IMR-90 (cell line): Measurements from ENCODE around the gene TMEM190. TPM values are rescaled to one million over a fixed set of nuclear protein-coding genes. Genes with fewer than 3 reads are reported as not detected.

Experiments
- ATAC-seq: fragments of 200-7000 bp; cut with Tn5 transposase; 2 replicates; pipeline ENCODE4 v1.9.1; 2020; ENCODE audit warnings: low read depth, mild to moderate bottlenecking, moderate library complexity
- BruUV-seq: library from RNA; stranded (reverse); fragments of 400-500 nt; replicated peaks from 2 replicates; lab custom pipeline; 2021; lab: Mats Ljungman, UMichigan
- CTCF ChIA-PET: fragments of 300-600 bp; formaldehyde crosslinking; extraction: SDS; loops from one replicate; lab custom pipeline; 2021; ENCODE audit warnings: antibody characterized with exemption; lab: Yijun Ruan, JAX
- POLR2A ChIA-PET: fragments of 300-600 bp; sonication (Branson Sonifier 250); formaldehyde crosslinking; loops from one replicate; lab custom pipeline; 2022; ENCODE audit warnings: antibody characterized with exemption; ENCODE audit not compliant: unreplicated experiment; lab: Charles Lee
- DNase-seq: peaks from one replicate; pipeline ENCODE4 v3.0.0; 2013
- H2AFZ ChIP-seq: replicated peaks from 2 replicates; pipeline ENCODE3; 2013; ENCODE audit warnings: low read length, mild to moderate bottlenecking; ENCODE audit not compliant: poor library complexity
- H2AK5ac ChIP-seq: 2 replicates; pipeline ENCODE4 v1.6.1; 2013; ENCODE audit warnings: low read depth, low read length, inconsistent platforms
- H2AK9ac ChIP-seq: replicated peaks from 2 replicates; pipeline ENCODE3; 2013; ENCODE audit warnings: mild to moderate bottlenecking, low read depth, low read length, moderate library complexity; ENCODE audit not compliant: poor library complexity
- H2BK120ac ChIP-seq: 2 replicates; pipeline ENCODE4 v1.6.1; 2013; ENCODE audit warnings: low read depth, low read length, inconsistent platforms
- H2BK15ac ChIP-seq: 3 replicates; pipeline ENCODE4 v1.6.1; 2013; ENCODE audit warnings: low read depth, low read length, inconsistent platforms
- H2BK20ac ChIP-seq: 2 replicates; pipeline ENCODE4 v1.6.1; 2013; ENCODE audit warnings: low read depth, mild to moderate bottlenecking, inconsistent platforms, low read length, moderate library complexity
- H2BK5ac ChIP-seq: 2 replicates; pipeline ENCODE4 v1.6.1; 2013; ENCODE audit warnings: mild to moderate bottlenecking, low read depth, low read length, inconsistent platforms; ENCODE audit not compliant: poor library complexity, severe bottlenecking
- H3K14ac ChIP-seq: replicated peaks from 2 replicates; pipeline ENCODE4 v1.6.1; 2013; ENCODE audit warnings: low read depth, low read length, inconsistent platforms
- H3K18ac ChIP-seq: 2 replicates; pipeline ENCODE4 v1.6.1; 2013; ENCODE audit warnings: low read depth, low read length, control low read depth
- H3K23ac ChIP-seq: 2 replicates; pipeline ENCODE4 v1.6.1; 2013; ENCODE audit warnings: low read depth, low read length, inconsistent platforms
- H3K27ac ChIP-seq: 2 replicates; pipeline ENCODE4 v1.5.1; 2013; ENCODE audit warnings: mild to moderate bottlenecking, control low read depth, low read length; ENCODE audit not compliant: insufficient read depth
- H3K27me3 ChIP-seq: 2 replicates; pipeline ENCODE4 v1.6.1; 2013; ENCODE audit warnings: low read length; ENCODE audit not compliant: control insufficient read depth, insufficient read depth
- H3K36me3 ChIP-seq: 2 replicates; pipeline ENCODE4 v1.6.1; 2013; ENCODE audit warnings: low read length, mixed read lengths; ENCODE audit not compliant: control insufficient read depth, insufficient read depth
- H3K4ac ChIP-seq: 2 replicates; pipeline ENCODE4 v1.6.1; 2013; ENCODE audit warnings: low read depth, low read length, inconsistent platforms
- H3K4me1 ChIP-seq: 2 replicates; pipeline ENCODE4 v1.6.1; 2013; ENCODE audit warnings: low read length, mixed read lengths; ENCODE audit not compliant: control insufficient read depth, insufficient read depth
- H3K4me2 ChIP-seq: 2 replicates; pipeline ENCODE4 v1.6.1; 2013; ENCODE audit warnings: low read depth, mild to moderate bottlenecking, control low read depth, low read length, moderate library complexity
- H3K4me3 ChIP-seq: 2 replicates; pipeline ENCODE4 v1.5.1; 2013; ENCODE audit warnings: low read depth, mild to moderate bottlenecking, control low read depth, low read length, moderate library complexity; ENCODE audit not compliant: insufficient read depth
- H3K56ac ChIP-seq: 2 replicates; pipeline ENCODE4 v1.6.1; 2013; ENCODE audit warnings: low read length, inconsistent platforms; ENCODE audit not compliant: insufficient read depth; ENCODE audit errors: extremely low read depth
- H3K79me1 ChIP-seq, 2 experiments: 2 replicates each; pipeline ENCODE4 v1.6.1; 2013; ENCODE audit warnings: low read length in 2 of 2, inconsistent platforms in 1 of 2, low read depth in 1 of 2
- H3K9ac ChIP-seq: 2 replicates; pipeline ENCODE4 v1.6.1; 2013; ENCODE audit warnings: low read depth, low read length, control low read depth
- H3K9me1 ChIP-seq: 2 replicates; pipeline ENCODE4 v1.6.1; 2013; ENCODE audit warnings: low read length, inconsistent platforms; ENCODE audit not compliant: insufficient read depth
- H3K9me3 ChIP-seq: 2 replicates; pipeline ENCODE4 v1.6.1; 2013; ENCODE audit warnings: low read length; ENCODE audit not compliant: control insufficient read depth, insufficient read depth
- H4K20me1 ChIP-seq: 2 replicates; pipeline ENCODE4 v1.6.1; 2013; ENCODE audit warnings: low read length, inconsistent platforms; ENCODE audit not compliant: insufficient read depth
- H4K5ac ChIP-seq: 2 replicates; pipeline ENCODE4 v1.6.1; 2013; ENCODE audit warnings: mild to moderate bottlenecking, low read depth, low read length, control low read depth
- H4K8ac ChIP-seq, 2 experiments: 2 replicates each; pipeline ENCODE4 v1.6.1; 2013; ENCODE audit warnings: low read depth in 2 of 2, low read length in 2 of 2, control low read depth in 1 of 2, inconsistent platforms in 1 of 2
- H4K91ac ChIP-seq: 2 replicates; pipeline ENCODE4 v1.6.1; 2013; ENCODE audit warnings: low read depth, low read length, inconsistent platforms; ENCODE audit not compliant: insufficient read depth
- BHLHE40 ChIP-seq: fragments of 150-350 bp; IDR thresholded peaks from 2 replicates; pipeline ENCODE4 v1.6.1; 2016; ENCODE audit warnings: mild to moderate bottlenecking, low read depth, low read length
- CEBPB ChIP-seq: IDR thresholded peaks from 2 replicates; pipeline ENCODE4 v1.6.1; 2012; ENCODE audit warnings: low read depth, low read length, improper control_type of control experiment
- ELK1 ChIP-seq: fragments of 150-350 bp; IDR thresholded peaks from 2 replicates; pipeline ENCODE4 v1.6.1; 2016; ENCODE audit warnings: low read depth, mild to moderate bottlenecking, low read length, moderate library complexity, borderline replicate concordance
- MAFK ChIP-seq: IDR thresholded peaks from 2 replicates; pipeline ENCODE4 v1.6.1; 2012; ENCODE audit warnings: low read depth, low read length, improper control_type of control experiment
- MAZ ChIP-seq: IDR thresholded peaks from 2 replicates; pipeline ENCODE4 v1.6.1; 2012; ENCODE audit warnings: low read depth, mild to moderate bottlenecking, low read length, improper control_type of control experiment, moderate library complexity, borderline replicate concordance
- NFE2L2 ChIP-seq: fragments of 150-350 bp; IDR thresholded peaks from 2 replicates; pipeline ENCODE4 v1.6.1; 2016; ENCODE audit warnings: low read depth, mild to moderate bottlenecking, low read length
- POLR2A ChIP-seq: IDR thresholded peaks from 2 replicates; pipeline ENCODE4 v1.6.1; 2012; ENCODE audit warnings: mild to moderate bottlenecking, low read depth, low read length
- RAD21 ChIP-seq: IDR thresholded peaks from 2 replicates; pipeline ENCODE4 v1.6.1; 2012; ENCODE audit warnings: low read length, improper control_type of control experiment
- RFX5 ChIP-seq: IDR thresholded peaks from 2 replicates; pipeline ENCODE4 v1.8.0; 2012; ENCODE audit warnings: low read depth, mild to moderate bottlenecking, low read length, moderate library complexity
- USF2 ChIP-seq: fragments of 150-350 bp; IDR thresholded peaks from 2 replicates; pipeline ENCODE4 v1.6.1; 2017; ENCODE audit warnings: mild to moderate bottlenecking, antibody characterized with exemption, low read length, low read depth
- WGBS, 2 experiments: methylation state at CpG; one replicate each; pipeline versions ENCODE4 v1.1.5 to v1.1.7; 2013; ENCODE audit warnings: missing lambda C conversion rate in 2 of 2; ENCODE audit not compliant: insufficient read length in 1 of 2; ENCODE audit errors: extremely low coverage in 2 of 2; 5-methylcytosine and 5-hydroxymethylcytosine counted together
- dilution Hi-C: fragments of 300-500 bp; cut with HindIII; formaldehyde crosslinking; loops from one replicate; pipeline ENCODE4 v1.14.3; 2018; ENCODE audit warnings: low sequenced_read_pairs; ENCODE audit not compliant: unreplicated experiment
- in situ Hi-C: fragments of 300-500 bp; cut with MboI; formaldehyde crosslinking; loops from 3 replicates; pipeline ENCODE4 v1.14.3; 2019; ENCODE audit warnings: low sequenced_read_pairs, inconsistent platforms, mixed read lengths
- intact Hi-C: fragments of 100-400 bp; cut with micrococcal nuclease; formaldehyde crosslinking; loops from 2 replicates; pipeline ENCODE4 v1.10.0; 2022
- polyA plus RNA-seq, 3 experiments: library from polyadenylated mRNA; depleted of rRNA; stranded (reverse); fragments of >200 nt; gene quantifications; 2 replicates each; pipeline ENCODE4 v1.2.3, GENCODE V29; 2012; ENCODE audit warnings: low replicate concordance in 1 of 3
- total RNA-seq: library from RNA; depleted of rRNA; stranded (reverse); fragments of >200 nt; gene quantifications from 2 replicates; pipeline ENCODE4 v1.2.3, GENCODE V29; 2012

Gene TMEM190
- total and polyA plus RNA-seq, 2 of the 4 experiments (the other 2 are of a cell fraction), result 1.6 TPM; not detected in 1

- ChIA-PET CTCF (no interaction called here), POLR2A (no interaction called here)
- no peak overlapping the region for H3K4me2 ChIP-seq
- H3K9me1 ChIP-seq, result peaks cover 6% of the 10 kb centered on the region; the same call in 1 of the 2 replicates
- no peak overlapping the region for H2AFZ ChIP-seq
- in situ Hi-C loops, result no loop called here
- no peak overlapping the region for H4K8ac ChIP-seq
- dilution Hi-C loops, result no loop called here
- H4K5ac ChIP-seq, result no peak overlapping the region
- no peak overlapping the region for H3K56ac ChIP-seq
- no peak overlapping the region for H3K9ac ChIP-seq
- H3K27ac ChIP-seq, result no peak overlapping the region
- TF ChIP-seq BHLHE40 (no peak), RAD21 (no peak), MAZ (no peak), MAFK (no peak), ELK1 (no peak), USF2 (no peak), POLR2A (no peak), NFE2L2 (no peak), RFX5 (no peak), CEBPB (no peak)
- DNase-seq, result no peak
- H4K20me1 ChIP-seq, result peaks cover 6% of the 10 kb centered on the region
- no peak for ATAC-seq
- no peak overlapping the region for H3K18ac ChIP-seq
- no peak overlapping the region for H4K91ac ChIP-seq
- H3K4me1 ChIP-seq, result peaks cover 10% of the 10 kb centered on the region
- H2BK5ac ChIP-seq, result no peak overlapping the region
- 67% methylated on average over 6 of the region's 9 CpGs; no CpG with 5 or more reads in 1 of the 2 experiments for WGBS, 2 experiments
- H3K36me3 ChIP-seq, result peaks cover 18% of the 10 kb centered on the region; the same call in 1 of the 2 replicates
- no TSS peak for BruUV-seq
- H3K9me3 ChIP-seq, result no peaks in the 10 kb centered on the region
- H2BK120ac ChIP-seq, result peak overlapping the region; percentile 23; the same call in 1 of the 2 replicates
- no peaks in the 10 kb centered on the region for H3K27me3 ChIP-seq
- H2BK20ac ChIP-seq, result 0 out of 2 replicates have a peak overlapping the region, but pooled peaks have one; percentile 43
- H3K4me3 ChIP-seq, result no peak overlapping the region
- H3K4ac ChIP-seq, result peak overlapping the region; percentile 27
- no peak overlapping the region for H2AK5ac ChIP-seq
- H3K23ac ChIP-seq, result no peak overlapping the region
- H3K79me1 ChIP-seq, result peaks cover 4 to 17% of the 10 kb centered on the region in 2 experiments; a peak in 3 of 4 replicates
- H2AK9ac ChIP-seq, result peak overlapping the region; percentile 78
- no peak overlapping the region; the same call in 1 of the 2 replicates for H3K14ac ChIP-seq
- intact Hi-C loops, result no loop called here
- H2BK15ac ChIP-seq, result no peak overlapping the region
Measured at GRCh38 chr19:55344444-55344843, 32.2 kb upstream of the TMEM190 start.
